Tibial artery (tissue), 4 donors: ENCODE measurements around the gene PEX19.

ENCODE experiments used
- DNase-seq, 2 donors: peaks; one replicate each; pipeline ENCODE4 v3.0.0-alpha.2; 2019
- H3K27ac ChIP-seq, 2 donors: fragments of 200-600 bp; sonication (generic) in 1 of 2; 1 replicate in 1 of 2; 2 replicates in 1 of 2; pipeline ENCODE4 v1.5.1; 2018 to 2019; ENCODE audit warnings: mild to moderate bottlenecking in 1 of 2
- H3K27me3 ChIP-seq, 2 donors: fragments of 200-600 bp; sonication (generic) in 1 of 2; one replicate each; pipeline versions ENCODE4 v1.5.1 to v1.6.0; 2016 to 2019
- H3K36me3 ChIP-seq, 3 donors: fragments of 200-600 bp; sonication (generic) in 2 of 3; one replicate each; pipeline ENCODE4 v1.5.1; 2016 to 2019; ENCODE audit warnings: mild to moderate bottlenecking in 2 of 3
- H3K4me1 ChIP-seq, 4 donors: fragments of 200-600 bp; sonication (generic) in 2 of 4; 1 replicate in 3 of 4; 2 replicates in 1 of 4; pipeline ENCODE4 v1.5.1; 2016 to 2019
- H3K4me3 ChIP-seq, 2 donors: fragments of 200-600 bp; sonication (generic) in 1 of 2; 1 replicate in 1 of 2; 2 replicates in 1 of 2; pipeline ENCODE4 v1.5.1; 2018 to 2019; ENCODE audit warnings: mild to moderate bottlenecking in 2 of 2
- H3K9me3 ChIP-seq, 3 donors: fragments of 200-600 bp; sonication (generic) in 1 of 3; one replicate each; pipeline ENCODE4 v1.5.1; 2016 to 2019
- intact Hi-C: fragments of 100-400 bp; cut with DNase I; formaldehyde crosslinking; loops from one replicate; pipeline ENCODE4 v1.15.0; 2023; ENCODE audit warnings: low total_unique reads
- TF ChIP-seq, protein P1 (sequence below), 2 experiments: fragments of 200-600 bp in 1 of 2; fragments of 450-650 bp in 1 of 2; IDR thresholded peaks; one replicate each; pipeline ENCODE4 v1.5.1; 2017 to 2019; ENCODE audit warnings: antibody characterized with exemption in 2 of 2, mild to moderate bottlenecking in 1 of 2, moderate library complexity in 1 of 2

Gene PEX19

DNA sequence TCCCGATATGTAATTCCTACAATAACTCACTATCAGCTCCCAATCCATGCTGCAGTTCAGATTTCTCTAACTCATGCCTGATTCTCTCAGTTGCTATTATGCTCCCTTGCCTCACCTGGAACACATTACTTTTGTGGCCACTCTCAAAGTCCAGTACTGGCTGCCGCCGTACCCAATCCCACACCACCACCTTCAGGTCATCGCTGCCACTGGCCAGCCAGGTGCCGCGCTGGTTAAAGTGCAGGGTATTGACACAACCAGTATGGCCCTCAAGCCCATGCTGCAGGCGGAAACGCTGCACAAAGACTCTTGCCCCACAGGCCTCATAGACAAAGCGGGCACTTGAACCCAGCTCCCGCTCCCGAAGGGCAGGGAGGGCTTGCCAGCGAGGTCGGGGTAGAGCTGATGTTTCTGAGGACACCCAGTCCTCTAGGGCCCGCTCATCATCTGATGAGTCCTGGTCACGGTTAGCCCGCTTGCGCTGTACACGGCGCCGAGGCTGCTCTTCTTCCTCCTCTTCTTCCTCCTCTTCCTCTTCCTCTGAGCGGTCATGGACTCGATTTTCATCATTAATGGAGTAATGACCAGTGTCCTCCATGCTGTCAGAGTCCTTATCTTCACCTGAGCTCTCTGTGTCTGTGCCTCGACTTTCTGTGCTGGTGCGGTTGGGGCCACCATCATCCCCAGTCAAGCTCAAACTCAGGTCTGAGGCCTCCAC lies 45.2 kb downstream of the PEX19 start:
- TF ChIP-seq, protein P1, sequence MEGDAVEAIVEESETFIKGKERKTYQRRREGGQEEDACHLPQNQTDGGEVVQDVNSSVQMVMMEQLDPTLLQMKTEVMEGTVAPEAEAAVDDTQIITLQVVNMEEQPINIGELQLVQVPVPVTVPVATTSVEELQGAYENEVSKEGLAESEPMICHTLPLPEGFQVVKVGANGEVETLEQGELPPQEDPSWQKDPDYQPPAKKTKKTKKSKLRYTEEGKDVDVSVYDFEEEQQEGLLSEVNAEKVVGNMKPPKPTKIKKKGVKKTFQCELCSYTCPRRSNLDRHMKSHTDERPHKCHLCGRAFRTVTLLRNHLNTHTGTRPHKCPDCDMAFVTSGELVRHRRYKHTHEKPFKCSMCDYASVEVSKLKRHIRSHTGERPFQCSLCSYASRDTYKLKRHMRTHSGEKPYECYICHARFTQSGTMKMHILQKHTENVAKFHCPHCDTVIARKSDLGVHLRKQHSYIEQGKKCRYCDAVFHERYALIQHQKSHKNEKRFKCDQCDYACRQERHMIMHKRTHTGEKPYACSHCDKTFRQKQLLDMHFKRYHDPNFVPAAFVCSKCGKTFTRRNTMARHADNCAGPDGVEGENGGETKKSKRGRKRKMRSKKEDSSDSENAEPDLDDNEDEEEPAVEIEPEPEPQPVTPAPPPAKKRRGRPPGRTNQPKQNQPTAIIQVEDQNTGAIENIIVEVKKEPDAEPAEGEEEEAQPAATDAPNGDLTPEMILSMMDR (IDR thresholded peaks at IDR 0.05) = no peak
- Histone ChIP-seq H3K27me3 (no peaks in the 10 kb centered on the region), H3K9me3 (no peaks in the 10 kb centered on the region), H3K36me3 (peaks cover 55 to 77% (median 58%) of the 10 kb centered on the region in 3 donors), H3K4me3 (no peak overlapping the region), H3K27ac (no peak overlapping the region), H3K4me1 (peaks cover 0 to 13% (median 11%) of the 10 kb centered on the region in 4 donors)
- intact Hi-C loops = no loop called here
- no peak for DNase-seq

DNA sequence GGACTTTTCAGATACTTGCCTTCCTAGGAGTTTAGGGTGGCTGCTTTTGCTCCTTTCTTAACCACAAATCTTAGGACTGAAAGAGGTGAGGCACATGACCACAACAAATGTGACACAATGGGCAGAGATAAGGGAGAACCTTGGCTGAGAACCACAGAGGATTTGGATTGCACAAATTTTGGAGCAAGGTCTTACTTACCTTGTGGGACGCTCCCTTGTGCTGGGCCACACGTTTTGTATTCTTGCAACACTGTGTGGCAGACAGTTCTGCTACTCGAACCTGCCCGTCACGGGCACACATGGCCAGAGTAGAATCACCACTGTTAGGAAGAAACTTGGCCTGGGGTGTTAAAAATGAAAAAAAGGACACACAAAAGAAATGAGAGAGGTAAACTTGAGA lies 46.5 kb downstream of the PEX19 start:
- TF ChIP-seq, protein P1 (IDR thresholded peaks at IDR 0.05) = no peak
- H3K9me3 ChIP-seq = no peaks in the 10 kb centered on the region
- intact Hi-C loops = no loop called here
- DNase-seq = no peak
- H3K36me3 ChIP-seq = peaks cover 55 to 80% (median 69%) of the 10 kb centered on the region in 3 donors
- no peak overlapping the region for H3K4me3 ChIP-seq
- no peak overlapping the region for H3K27ac ChIP-seq
- no peaks in the 10 kb centered on the region for H3K4me1 ChIP-seq
- H3K27me3 ChIP-seq = no peaks in the 10 kb centered on the region

- DNase-seq = no peak
- intact Hi-C loops = no loop called here
- no peaks in the 10 kb centered on the region for H3K4me1 ChIP-seq
- no peaks in the 10 kb centered on the region for H3K27me3 ChIP-seq
- TF ChIP-seq, protein P1 (IDR thresholded peaks at IDR 0.05) = no peak
- no peak overlapping the region for H3K27ac ChIP-seq
- H3K4me3 ChIP-seq = no peak overlapping the region
- no peaks in the 10 kb centered on the region for H3K9me3 ChIP-seq
- H3K36me3 ChIP-seq = peaks cover 56 to 80% (median 69%) of the 10 kb centered on the region in 3 donors
Observed at GRCh38 chr1:160237558-160237957, 47.4 kb downstream of the PEX19 start.

DNA sequence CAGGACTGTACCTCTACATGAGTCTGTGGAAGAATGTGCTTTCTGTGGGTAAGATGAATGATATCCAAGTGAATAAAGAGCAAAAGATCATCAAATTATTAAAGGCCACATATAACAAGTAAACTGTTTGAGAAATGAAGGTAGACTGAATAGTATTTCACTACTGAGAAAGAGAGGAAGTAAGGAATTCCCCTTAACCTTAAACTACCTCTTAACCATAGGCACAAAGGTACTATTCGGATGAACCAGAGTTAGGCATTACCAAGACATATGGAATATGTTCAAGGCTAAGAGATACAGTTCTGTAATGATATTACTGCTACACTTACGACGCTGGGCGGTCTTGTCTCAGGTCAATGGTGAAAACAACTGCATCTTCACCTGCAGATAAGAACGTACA lies 48.1 kb downstream of the PEX19 start:
- no peaks in the 10 kb centered on the region for H3K9me3 ChIP-seq
- peaks cover 64 to 87% (median 76%) of the 10 kb centered on the region in 3 donors for H3K36me3 ChIP-seq
- TF ChIP-seq, protein P1 (IDR thresholded peaks at IDR 0.05) = no peak
- H3K4me3 ChIP-seq = no peak overlapping the region
- no peaks in the 10 kb centered on the region for H3K27me3 ChIP-seq
- H3K4me1 ChIP-seq = no peaks in the 10 kb centered on the region
- DNase-seq = no peak
- H3K27ac ChIP-seq = no peak overlapping the region
- intact Hi-C loops = no loop called here

GRCh38 chr1:160232911-160233310 lies 52.0 kb downstream of the PEX19 start:
- TF ChIP-seq, protein P1 (IDR thresholded peaks at IDR 0.05) = no peak
- H3K27me3 ChIP-seq = no peaks in the 10 kb centered on the region
- H3K4me3 ChIP-seq = no peak overlapping the region
- H3K4me1 ChIP-seq = no peaks in the 10 kb centered on the region
- no peak for DNase-seq
- H3K9me3 ChIP-seq = no peaks in the 10 kb centered on the region
- intact Hi-C loops = no loop called here
- peaks cover 76 to 96% (median 81%) of the 10 kb centered on the region in 3 donors for H3K36me3 ChIP-seq
- H3K27ac ChIP-seq = no peak overlapping the region
